GM23338 (cell line): ENCODE data around the gene IDS. TPM values are rescaled to one million over a fixed set of nuclear protein-coding genes. Genes with fewer than 3 reads are reported as not detected.

Experiments used
- CTCF ChIP-seq, 2 experiments: fragments of 200-600 bp in 1 of 2; sonication (generic) in 1 of 2; conservative IDR thresholded peaks; 2 replicates each; pipeline versions ENCODE4 v1.5.1 to v1.6.1; 2016 to 2017; ENCODE audit warnings: antibody characterized with exemption in 2 of 2, low read depth in 2 of 2, mild to moderate bottlenecking in 2 of 2, moderate library complexity in 1 of 2
- EZH2 ChIP-seq: fragments of 200-600 bp; sonication (generic); IDR thresholded peaks from one replicate; pipeline ENCODE4 v1.8.0; 2017; ENCODE audit warnings: antibody characterized with exemption, mild to moderate bottlenecking, low read depth; ENCODE audit not compliant: unreplicated experiment
- EZH2phosphoT487 ChIP-seq: fragments of 200-600 bp; sonication (generic); IDR thresholded peaks from one replicate; pipeline ENCODE4 v1.8.1; 2018; ENCODE audit warnings: antibody characterized with exemption; ENCODE audit not compliant: unreplicated experiment
- JUNB ChIP-seq: IDR thresholded peaks from one replicate; pipeline ENCODE4 v1.6.1; 2016; ENCODE audit warnings: antibody characterized with exemption; ENCODE audit not compliant: unreplicated experiment
- NANOG ChIP-seq: IDR thresholded peaks from 2 replicates; pipeline ENCODE4 v1.6.1; 2016; ENCODE audit warnings: antibody characterized with exemption, borderline replicate concordance
- REST ChIP-seq: IDR thresholded peaks from one replicate; pipeline ENCODE4 v1.6.1; 2018; ENCODE audit warnings: antibody characterized with exemption; ENCODE audit not compliant: unreplicated experiment
- ZNF331 ChIP-seq: fragments of 250-450 bp; sonication (Bioruptor Pico); IDR thresholded peaks from 2 replicates; pipeline ENCODE4 v1.5.0; 2020; ENCODE audit warnings: low read depth, mild to moderate bottlenecking, moderate library complexity
- ZNF462 ChIP-seq: fragments of 250-450 bp; sonication (Bioruptor Pico); IDR thresholded peaks from 2 replicates; pipeline ENCODE4 v1.5.0; 2020; ENCODE audit warnings: mild to moderate bottlenecking, moderate library complexity
- polyA plus RNA-seq: library from polyadenylated mRNA; unstranded; fragments of >200 nt; fragmentation: Nextera tagmentation; extraction: Ambion mirVana; gene quantifications from 2 replicates; pipeline ENCODE4 v1.2.1, GENCODE V29; 2016
- total RNA-seq: library from RNA; depleted of rRNA; stranded (reverse); fragments of >200 nt; shearing (Covaris generic); gene quantifications from 2 replicates; pipeline ENCODE4 v1.2.3, GENCODE V29; 2014

The IDS gene
- total and polyA plus RNA-seq, 2 experiments from 2014 or later = 8.2 to 12.3 TPM

GRCh38 chrX:149497626-149498025 lies 7.5 kb downstream of the IDS start (continued):
- no peak for TF ChIP-seq ZNF462 (CRISPR knock-in tag)
- no peak for TF ChIP-seq REST
- TF ChIP-seq CTCF (conservative IDR thresholded peaks at IDR 0.05; ENCODE audit: low read depth in 2 of 2) = no peak
- TF ChIP-seq JUNB = no peak
- no peak for TF ChIP-seq NANOG
- TF ChIP-seq EZH2phosphoT487 = no peak
- TF ChIP-seq ZNF331 = no peak
- TF ChIP-seq EZH2 = no peak
